Measurements from ENCODE around the gene MYO1B. TPM values are rescaled to one million over a fixed set of nuclear protein-coding genes. Genes with fewer than 3 reads are reported as not detected.

The MYO1B gene
- total and polyA plus RNA-seq, 10 of the 15 experiments (the other 5 are each of a cell fraction or from before 2014, with no cell fraction given), result 0.10 to 4.2 (median 1.6) TPM

DNA sequence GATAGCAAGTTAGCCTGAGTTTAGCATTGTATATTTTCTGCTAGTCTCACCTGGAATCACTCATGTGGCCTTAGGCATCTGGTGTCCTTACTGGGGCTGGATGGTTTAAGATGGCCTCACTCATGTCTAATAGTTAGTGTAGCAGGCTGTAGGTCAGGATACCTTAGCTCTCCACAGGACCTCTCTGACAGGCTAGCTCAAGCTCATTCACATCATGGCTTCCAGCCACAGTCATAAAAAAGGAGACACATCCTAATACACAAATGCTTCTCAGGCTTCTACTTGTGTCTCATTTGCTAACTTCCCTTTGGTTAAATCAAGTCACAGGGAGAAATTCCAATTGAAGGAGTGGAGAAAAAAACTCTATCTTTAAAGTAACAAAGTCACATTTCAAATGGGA, 47.7 kb downstream of the MYO1B start (continued):
- TF ChIP-seq, protein P1, sequence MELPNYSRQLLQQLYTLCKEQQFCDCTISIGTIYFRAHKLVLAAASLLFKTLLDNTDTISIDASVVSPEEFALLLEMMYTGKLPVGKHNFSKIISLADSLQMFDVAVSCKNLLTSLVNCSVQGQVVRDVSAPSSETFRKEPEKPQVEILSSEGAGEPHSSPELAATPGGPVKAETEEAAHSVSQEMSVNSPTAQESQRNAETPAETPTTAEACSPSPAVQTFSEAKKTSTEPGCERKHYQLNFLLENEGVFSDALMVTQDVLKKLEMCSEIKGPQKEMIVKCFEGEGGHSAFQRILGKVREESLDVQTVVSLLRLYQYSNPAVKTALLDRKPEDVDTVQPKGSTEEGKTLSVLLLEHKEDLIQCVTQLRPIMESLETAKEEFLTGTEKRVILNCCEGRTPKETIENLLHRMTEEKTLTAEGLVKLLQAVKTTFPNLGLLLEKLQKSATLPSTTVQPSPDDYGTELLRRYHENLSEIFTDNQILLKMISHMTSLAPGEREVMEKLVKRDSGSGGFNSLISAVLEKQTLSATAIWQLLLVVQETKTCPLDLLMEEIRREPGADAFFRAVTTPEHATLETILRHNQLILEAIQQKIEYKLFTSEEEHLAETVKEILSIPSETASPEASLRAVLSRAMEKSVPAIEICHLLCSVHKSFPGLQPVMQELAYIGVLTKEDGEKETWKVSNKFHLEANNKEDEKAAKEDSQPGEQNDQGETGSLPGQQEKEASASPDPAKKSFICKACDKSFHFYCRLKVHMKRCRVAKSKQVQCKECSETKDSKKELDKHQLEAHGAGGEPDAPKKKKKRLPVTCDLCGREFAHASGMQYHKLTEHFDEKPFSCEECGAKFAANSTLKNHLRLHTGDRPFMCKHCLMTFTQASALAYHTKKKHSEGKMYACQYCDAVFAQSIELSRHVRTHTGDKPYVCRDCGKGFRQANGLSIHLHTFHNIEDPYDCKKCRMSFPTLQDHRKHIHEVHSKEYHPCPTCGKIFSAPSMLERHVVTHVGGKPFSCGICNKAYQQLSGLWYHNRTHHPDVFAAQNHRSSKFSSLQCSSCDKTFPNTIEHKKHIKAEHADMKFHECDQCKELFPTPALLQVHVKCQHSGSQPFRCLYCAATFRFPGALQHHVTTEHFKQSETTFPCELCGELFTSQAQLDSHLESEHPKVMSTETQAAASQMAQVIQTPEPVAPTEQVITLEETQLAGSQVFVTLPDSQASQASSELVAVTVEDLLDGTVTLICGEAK (IDR thresholded peaks at IDR 0.05; ENCODE audit: borderline replicate concordance), result no peak
- TF ChIP-seq NRF1 (conservative IDR thresholded peaks at IDR 0.05; ENCODE audit: low read depth, low read length) (no peak), SMC3 (IDR thresholded peaks at IDR 0.05; ENCODE audit: borderline replicate concordance, low read length) (no peak)

DNA sequence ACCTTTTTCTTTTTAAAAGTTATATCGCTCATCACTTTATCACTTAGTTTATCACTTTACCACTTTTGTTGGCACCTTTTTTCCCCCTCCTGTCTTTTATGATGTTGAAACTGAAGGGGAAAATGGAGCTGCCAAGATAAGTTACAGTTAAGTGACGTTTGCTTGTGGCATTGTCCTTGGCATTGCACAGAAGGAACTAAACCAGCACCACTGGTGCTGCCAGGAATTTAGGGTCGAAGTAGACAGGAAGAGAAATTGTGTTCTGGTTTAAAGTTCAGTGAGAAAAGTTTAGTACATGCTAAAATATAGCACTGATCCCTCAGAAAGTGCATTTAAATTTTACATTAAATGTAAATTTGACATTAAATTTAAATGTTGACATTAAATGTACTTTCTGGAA, 49.9 kb downstream of the MYO1B start:
- ChIA-PET SMC1A (ENCODE audit: uncharacterized antibody, unreplicated experiment) (no interaction called here), RAD21 (ENCODE audit: unreplicated experiment) (no interaction called here), CTCF (no interaction called here), POLR2A (no interaction called here)
- H4K20me1 ChIP-seq (ENCODE audit: control insufficient read depth, insufficient read depth), result no peaks in the 10 kb centered on the region
- intact Hi-C loops (cut with micrococcal nuclease; ENCODE audit: unreplicated experiment) (no loop called here), in situ Hi-C loops (cut with MboI) (no loop called here)
- no peak overlapping the region for H2AFZ ChIP-seq (ENCODE audit: control insufficient read depth, low read depth, low read length)
- H3K4me2 ChIP-seq (ENCODE audit: control insufficient read depth, insufficient read depth), result no peak overlapping the region
- no peak overlapping the region for H3K9ac ChIP-seq (ENCODE audit: control insufficient read depth, insufficient read depth, low read length)
- no peaks in the 10 kb centered on the region; a peak in 1 of 4 replicates for H3K27me3 ChIP-seq (replicated peaks in 1 of 2; ENCODE audit: control insufficient read depth in 2 of 2, insufficient read depth in 2 of 2, low read length in 1 of 2)
- H3K36me3 ChIP-seq (ENCODE audit: control insufficient read depth in 2 of 2, insufficient read depth in 2 of 2, low read length in 1 of 2), result no peaks in the 10 kb centered on the region
- no peaks in the 10 kb centered on the region for H3K9me3 ChIP-seq (replicated peaks; ENCODE audit: control insufficient read depth, insufficient read depth, low read length)
- H3K4me3 ChIP-seq, result no peak overlapping the region
- no TSS peak for BruUV-seq (replicated peaks)
- no peak overlapping the region for H3K27ac ChIP-seq (ENCODE audit: control insufficient read depth, insufficient read depth)
- 33% methylated on average over 3 of the region's 3 CpGs for WGBS (ENCODE audit: insufficient coverage, insufficient replicate concordance, low lambda C conversion rate, missing lambda C conversion rate)
- no peaks in the 10 kb centered on the region for H3K79me2 ChIP-seq (ENCODE audit: control insufficient read depth, insufficient read depth, low read length)
- H3K4me1 ChIP-seq (ENCODE audit: control insufficient read depth, insufficient read depth, low read length), result no peaks in the 10 kb centered on the region
- FAIRE-seq (no peak), ATAC-seq (no peak), DNase-seq (ENCODE audit: low read depth, low spot score) (no peak)
- TF ChIP-seq CHD4 (IDR thresholded peaks at IDR 0.05) (no peak), HDAC2 (IDR thresholded peaks at IDR 0.05) (no peak), NFXL1 (IDR thresholded peaks at IDR 0.05; ENCODE audit: borderline replicate concordance) (no peak), CEBPB (IDR thresholded peaks at IDR 0.05; ENCODE audit: borderline replicate concordance in 1 of 2, low read depth in 2 of 2, low read length in 2 of 2) (no peak), MTA3 (IDR thresholded peaks at IDR 0.05; ENCODE audit: borderline replicate concordance, low read length) (no peak), POLR2A (IDR thresholded peaks at IDR 0.05; ENCODE audit: low read depth, low read length) (no peak), SREBF1 (IDR thresholded peaks at IDR 0.05; ENCODE audit: low read length) (no peak), CHD2 (IDR thresholded peaks at IDR 0.05; ENCODE audit: borderline replicate concordance, low read depth, low read length) (no peak), BCL11A (IDR thresholded peaks at IDR 0.05; ENCODE audit: low read depth, low read length) (no peak), TCF7 (IDR thresholded peaks at IDR 0.05; ENCODE audit: borderline replicate concordance) (no peak), STAT3 (IDR thresholded peaks at IDR 0.05; ENCODE audit: low read depth, low read length) (no peak)
- TF ChIP-seq, protein P2, sequence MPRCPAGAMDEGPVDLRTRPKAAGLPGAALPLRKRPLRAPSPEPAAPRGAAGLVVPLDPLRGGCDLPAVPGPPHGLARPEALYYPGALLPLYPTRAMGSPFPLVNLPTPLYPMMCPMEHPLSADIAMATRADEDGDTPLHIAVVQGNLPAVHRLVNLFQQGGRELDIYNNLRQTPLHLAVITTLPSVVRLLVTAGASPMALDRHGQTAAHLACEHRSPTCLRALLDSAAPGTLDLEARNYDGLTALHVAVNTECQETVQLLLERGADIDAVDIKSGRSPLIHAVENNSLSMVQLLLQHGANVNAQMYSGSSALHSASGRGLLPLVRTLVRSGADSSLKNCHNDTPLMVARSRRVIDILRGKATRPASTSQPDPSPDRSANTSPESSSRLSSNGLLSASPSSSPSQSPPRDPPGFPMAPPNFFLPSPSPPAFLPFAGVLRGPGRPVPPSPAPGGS (IDR thresholded peaks at IDR 0.05; ENCODE audit: borderline replicate concordance, insufficient read depth, low read depth, low read length, poor library complexity, severe bottlenecking), result no peak
- TF ChIP-seq, protein P3, sequence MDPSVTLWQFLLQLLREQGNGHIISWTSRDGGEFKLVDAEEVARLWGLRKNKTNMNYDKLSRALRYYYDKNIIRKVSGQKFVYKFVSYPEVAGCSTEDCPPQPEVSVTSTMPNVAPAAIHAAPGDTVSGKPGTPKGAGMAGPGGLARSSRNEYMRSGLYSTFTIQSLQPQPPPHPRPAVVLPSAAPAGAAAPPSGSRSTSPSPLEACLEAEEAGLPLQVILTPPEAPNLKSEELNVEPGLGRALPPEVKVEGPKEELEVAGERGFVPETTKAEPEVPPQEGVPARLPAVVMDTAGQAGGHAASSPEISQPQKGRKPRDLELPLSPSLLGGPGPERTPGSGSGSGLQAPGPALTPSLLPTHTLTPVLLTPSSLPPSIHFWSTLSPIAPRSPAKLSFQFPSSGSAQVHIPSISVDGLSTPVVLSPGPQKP (IDR thresholded peaks at IDR 0.05; ENCODE audit: low read depth, low read length), result no peak

Data from GM12878 (cell line).